Liver (tissue), 3 donors: ENCODE results near the gene CCDC32.

Source experiments
- ATF3 ChIP-seq: IDR thresholded peaks from 2 replicates; pipeline ENCODE4 v1.6.1; 2016; ENCODE audit warnings: antibody characterized with exemption
- FOXA1 ChIP-seq: IDR thresholded peaks from 2 replicates; pipeline ENCODE4 v1.6.1; 2016; ENCODE audit warnings: antibody characterized with exemption
- GABPA ChIP-seq, 2 donors: IDR thresholded peaks in 1 of 2; conservative IDR thresholded peaks in 1 of 2; 2 replicates each; pipeline ENCODE4 v1.6.1; 2016; ENCODE audit warnings: antibody characterized with exemption in 2 of 2, mild to moderate bottlenecking in 1 of 2, moderate library complexity in 1 of 2
- HNF4A ChIP-seq, 2 donors: conservative IDR thresholded peaks; 2 replicates each; pipeline ENCODE4 v1.6.1; 2016; ENCODE audit warnings: antibody characterized with exemption in 2 of 2, mild to moderate bottlenecking in 2 of 2
- NR2F2 ChIP-seq: IDR thresholded peaks from 2 replicates; pipeline ENCODE4 v1.6.1; 2016; ENCODE audit warnings: antibody characterized with exemption
- RAD21 ChIP-seq, 2 donors: IDR thresholded peaks; 2 replicates each; pipeline ENCODE4 v1.6.1; 2016; ENCODE audit warnings: antibody characterized with exemption in 2 of 2, mild to moderate bottlenecking in 2 of 2
- RXRA ChIP-seq, 2 donors: IDR thresholded peaks; 2 replicates each; pipeline ENCODE4 v1.6.1; 2017 to 2018; ENCODE audit warnings: antibody characterized with exemption in 2 of 2, mild to moderate bottlenecking in 1 of 2
- SP1 ChIP-seq: IDR thresholded peaks from 2 replicates; pipeline ENCODE4 v1.6.1; 2018; ENCODE audit warnings: antibody characterized with exemption, mild to moderate bottlenecking
- TAF1 ChIP-seq: conservative IDR thresholded peaks from 2 replicates; pipeline ENCODE4 v1.6.1; 2016; ENCODE audit warnings: antibody characterized with exemption, mild to moderate bottlenecking
- YY1 ChIP-seq: IDR thresholded peaks from 2 replicates; pipeline ENCODE4 v1.6.1; 2016; ENCODE audit warnings: antibody characterized with exemption, mild to moderate bottlenecking
- ZBTB33 ChIP-seq: IDR thresholded peaks from 2 replicates; pipeline ENCODE4 v1.6.1; 2016; ENCODE audit warnings: antibody characterized with exemption
- TF ChIP-seq, protein P1 (sequence below): fragments of 150-350 bp; IDR thresholded peaks from 2 replicates; pipeline ENCODE4 v1.5.1; 2017; ENCODE audit warnings: improper control_type of control experiment, low read depth, low read length; ENCODE audit not compliant: missing input control
- TF ChIP-seq, protein P2 (sequence below): IDR thresholded peaks from 2 replicates; pipeline ENCODE4 v1.6.1; 2016; ENCODE audit warnings: antibody characterized with exemption
- TF ChIP-seq, protein P3 (sequence below): IDR thresholded peaks from 2 replicates; pipeline ENCODE4 v1.6.1; 2016; ENCODE audit warnings: antibody characterized with exemption, mild to moderate bottlenecking
- donor health status: healthy.
- donor health status: healthy.

- TF ChIP-seq, protein P1, sequence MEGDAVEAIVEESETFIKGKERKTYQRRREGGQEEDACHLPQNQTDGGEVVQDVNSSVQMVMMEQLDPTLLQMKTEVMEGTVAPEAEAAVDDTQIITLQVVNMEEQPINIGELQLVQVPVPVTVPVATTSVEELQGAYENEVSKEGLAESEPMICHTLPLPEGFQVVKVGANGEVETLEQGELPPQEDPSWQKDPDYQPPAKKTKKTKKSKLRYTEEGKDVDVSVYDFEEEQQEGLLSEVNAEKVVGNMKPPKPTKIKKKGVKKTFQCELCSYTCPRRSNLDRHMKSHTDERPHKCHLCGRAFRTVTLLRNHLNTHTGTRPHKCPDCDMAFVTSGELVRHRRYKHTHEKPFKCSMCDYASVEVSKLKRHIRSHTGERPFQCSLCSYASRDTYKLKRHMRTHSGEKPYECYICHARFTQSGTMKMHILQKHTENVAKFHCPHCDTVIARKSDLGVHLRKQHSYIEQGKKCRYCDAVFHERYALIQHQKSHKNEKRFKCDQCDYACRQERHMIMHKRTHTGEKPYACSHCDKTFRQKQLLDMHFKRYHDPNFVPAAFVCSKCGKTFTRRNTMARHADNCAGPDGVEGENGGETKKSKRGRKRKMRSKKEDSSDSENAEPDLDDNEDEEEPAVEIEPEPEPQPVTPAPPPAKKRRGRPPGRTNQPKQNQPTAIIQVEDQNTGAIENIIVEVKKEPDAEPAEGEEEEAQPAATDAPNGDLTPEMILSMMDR: no peak
- TF ChIP-seq YY1: peak; percentile 67
- TF ChIP-seq SP1: peak; percentile 86
- TF ChIP-seq, protein P2, sequence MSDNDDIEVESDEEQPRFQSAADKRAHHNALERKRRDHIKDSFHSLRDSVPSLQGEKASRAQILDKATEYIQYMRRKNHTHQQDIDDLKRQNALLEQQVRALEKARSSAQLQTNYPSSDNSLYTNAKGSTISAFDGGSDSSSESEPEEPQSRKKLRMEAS: no peak
- no peak for TF ChIP-seq FOXA1
- TF ChIP-seq ATF3: peak; percentile 80
- TF ChIP-seq, protein P3, sequence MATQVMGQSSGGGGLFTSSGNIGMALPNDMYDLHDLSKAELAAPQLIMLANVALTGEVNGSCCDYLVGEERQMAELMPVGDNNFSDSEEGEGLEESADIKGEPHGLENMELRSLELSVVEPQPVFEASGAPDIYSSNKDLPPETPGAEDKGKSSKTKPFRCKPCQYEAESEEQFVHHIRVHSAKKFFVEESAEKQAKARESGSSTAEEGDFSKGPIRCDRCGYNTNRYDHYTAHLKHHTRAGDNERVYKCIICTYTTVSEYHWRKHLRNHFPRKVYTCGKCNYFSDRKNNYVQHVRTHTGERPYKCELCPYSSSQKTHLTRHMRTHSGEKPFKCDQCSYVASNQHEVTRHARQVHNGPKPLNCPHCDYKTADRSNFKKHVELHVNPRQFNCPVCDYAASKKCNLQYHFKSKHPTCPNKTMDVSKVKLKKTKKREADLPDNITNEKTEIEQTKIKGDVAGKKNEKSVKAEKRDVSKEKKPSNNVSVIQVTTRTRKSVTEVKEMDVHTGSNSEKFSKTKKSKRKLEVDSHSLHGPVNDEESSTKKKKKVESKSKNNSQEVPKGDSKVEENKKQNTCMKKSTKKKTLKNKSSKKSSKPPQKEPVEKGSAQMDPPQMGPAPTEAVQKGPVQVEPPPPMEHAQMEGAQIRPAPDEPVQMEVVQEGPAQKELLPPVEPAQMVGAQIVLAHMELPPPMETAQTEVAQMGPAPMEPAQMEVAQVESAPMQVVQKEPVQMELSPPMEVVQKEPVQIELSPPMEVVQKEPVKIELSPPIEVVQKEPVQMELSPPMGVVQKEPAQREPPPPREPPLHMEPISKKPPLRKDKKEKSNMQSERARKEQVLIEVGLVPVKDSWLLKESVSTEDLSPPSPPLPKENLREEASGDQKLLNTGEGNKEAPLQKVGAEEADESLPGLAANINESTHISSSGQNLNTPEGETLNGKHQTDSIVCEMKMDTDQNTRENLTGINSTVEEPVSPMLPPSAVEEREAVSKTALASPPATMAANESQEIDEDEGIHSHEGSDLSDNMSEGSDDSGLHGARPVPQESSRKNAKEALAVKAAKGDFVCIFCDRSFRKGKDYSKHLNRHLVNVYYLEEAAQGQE: peak; percentile 9
- TF ChIP-seq NR2F2: peak; percentile 94
- TF ChIP-seq TAF1: peak; percentile 62
- TF ChIP-seq RAD21 (IDR thresholded peaks at IDR 0.05): peak in 1 of 2 donors; percentile 4
- peak; percentile 75 to 78 for TF ChIP-seq HNF4A (conservative IDR thresholded peaks at IDR 0.05)
- TF ChIP-seq ZBTB33: no peak
- TF ChIP-seq RXRA (IDR thresholded peaks at IDR 0.05): peak; percentile 58 to 68
- no peak for TF ChIP-seq GABPA (IDR thresholded peaks at IDR 0.05 in 1 of 2, conservative IDR thresholded peaks at IDR 0.05 in 1 of 2)
These were observed 53.2 kb downstream of the CCDC32 start for GRCh38 chr15:40511472-40512133.
